ENCODE data around the gene GAS6.

Gene GAS6

DNA sequence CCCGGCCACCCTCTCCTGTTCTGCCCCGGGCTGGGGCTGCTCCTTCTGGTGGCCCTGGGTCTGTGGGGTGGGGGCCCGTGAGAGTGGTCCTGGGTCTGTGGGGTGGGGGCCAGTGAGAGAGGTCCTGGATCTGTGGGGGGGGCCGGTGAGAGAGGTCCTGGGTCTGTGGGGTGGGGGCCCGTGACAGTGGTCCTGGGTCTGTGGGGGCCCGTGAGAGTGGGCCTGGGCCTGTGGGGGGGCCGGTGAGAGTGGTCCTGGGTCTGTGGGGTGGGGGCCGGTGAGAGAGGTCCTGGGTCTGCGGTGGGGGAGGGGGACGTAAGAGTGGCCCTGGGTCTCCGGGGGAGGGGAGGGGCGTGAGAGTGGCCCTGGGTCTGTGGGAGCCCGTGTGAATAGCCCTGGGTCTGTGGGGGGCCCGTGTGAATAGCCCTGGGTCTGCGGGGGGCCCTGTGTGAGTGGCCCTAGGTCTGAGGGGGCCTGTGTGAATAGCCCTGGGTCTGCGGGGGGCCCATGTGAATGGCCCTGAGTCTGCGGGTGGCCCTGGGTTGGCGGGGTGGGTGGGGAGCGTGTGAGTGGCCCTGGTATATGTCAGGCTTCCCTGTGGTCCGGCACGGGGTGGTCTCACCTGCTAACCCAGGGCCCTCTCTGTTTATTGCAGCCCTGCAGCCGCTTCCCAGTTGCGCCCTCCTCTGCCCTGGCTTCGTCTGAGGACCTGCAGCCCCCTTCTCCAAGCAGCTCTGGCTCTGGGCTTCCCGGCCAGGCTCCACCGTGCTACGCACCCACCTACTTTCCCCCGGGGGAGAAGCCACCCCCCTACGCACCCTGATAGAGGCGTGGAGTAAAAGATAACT lies 52.6 kb downstream of the GAS6 start:
- ATAC-seq = no peak
- no peak for TF ChIP-seq OSR1 (CRISPR knock-in tag; IDR thresholded peaks at IDR 0.05)
- no peak for TF ChIP-seq ZC3H10 (CRISPR knock-in tag; IDR thresholded peaks at IDR 0.05)

DNA sequence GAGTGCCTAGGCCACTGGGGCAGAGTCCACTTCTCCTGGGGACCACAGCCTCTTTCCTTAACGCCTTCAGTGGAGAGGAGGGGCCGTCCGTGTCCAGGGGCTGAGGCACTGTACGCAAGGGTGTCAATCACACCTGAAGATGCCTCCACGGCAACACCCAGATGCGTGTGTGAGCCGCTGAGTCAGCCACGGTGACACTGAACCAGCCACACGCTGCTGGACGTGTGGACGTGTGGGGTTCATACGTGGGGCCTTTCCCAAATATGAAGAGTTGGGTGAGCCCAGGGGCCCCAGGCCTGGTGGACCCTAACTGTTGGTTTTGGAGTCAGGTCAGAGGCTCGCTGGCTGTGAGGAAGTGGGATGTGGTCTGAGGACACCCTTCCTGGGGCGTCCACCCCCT lies 53.2 kb downstream of the GAS6 start:
- TF ChIP-seq BACH2 (CRISPR knock-in tag; IDR thresholded peaks at IDR 0.05; ENCODE audit: borderline replicate concordance) (no peak), PPARA (CRISPR knock-in tag; IDR thresholded peaks at IDR 0.05; ENCODE audit: borderline replicate concordance) (no peak), RARB (CRISPR knock-in tag; IDR thresholded peaks at IDR 0.05) (no peak), CSDC2 (CRISPR knock-in tag; IDR thresholded peaks at IDR 0.05) (no peak), ZFP3 (CRISPR knock-in tag; IDR thresholded peaks at IDR 0.05) (no peak), OSR1 (CRISPR knock-in tag; IDR thresholded peaks at IDR 0.05) (no peak), ARNTL (CRISPR knock-in tag; IDR thresholded peaks at IDR 0.05; ENCODE audit: borderline replicate concordance, low read depth) (no peak), GLIS3 (CRISPR knock-in tag; IDR thresholded peaks at IDR 0.05) (no peak)
- ATAC-seq = no peak

DNA sequence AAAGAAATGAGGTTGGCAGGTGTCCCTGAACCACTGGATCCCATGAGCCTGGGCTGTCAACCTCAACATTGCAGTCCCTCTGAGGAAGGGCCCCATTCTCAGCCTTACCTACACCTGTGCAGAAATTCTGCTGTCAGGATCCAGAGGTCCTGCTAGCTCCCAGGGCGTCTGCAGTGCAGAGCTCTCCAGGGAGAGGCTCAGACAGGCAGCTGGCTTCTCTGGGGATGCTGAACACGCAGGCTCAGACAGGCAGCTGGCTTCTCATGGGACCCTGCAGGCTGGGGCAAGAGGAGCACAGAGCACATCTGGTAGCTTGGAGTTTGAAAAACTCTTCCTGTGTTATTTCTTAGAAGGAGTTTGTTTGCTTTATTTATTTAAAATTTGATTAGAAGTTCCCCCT lies 53.9 kb downstream of the GAS6 start:
- TF ChIP-seq OSR1 (CRISPR knock-in tag; IDR thresholded peaks at IDR 0.05) (no peak), RARB (CRISPR knock-in tag; IDR thresholded peaks at IDR 0.05) (no peak), ZNF8 (CRISPR knock-in tag; IDR thresholded peaks at IDR 0.05) (no peak), ISL1 (CRISPR knock-in tag; IDR thresholded peaks at IDR 0.05) (no peak), ZFP3 (CRISPR knock-in tag; IDR thresholded peaks at IDR 0.05) (no peak), SNAI2 (CRISPR knock-in tag; IDR thresholded peaks at IDR 0.05) (no peak), PPARA (CRISPR knock-in tag; IDR thresholded peaks at IDR 0.05; ENCODE audit: borderline replicate concordance) (no peak), GLIS3 (CRISPR knock-in tag; IDR thresholded peaks at IDR 0.05) (no peak), CSDC2 (CRISPR knock-in tag; IDR thresholded peaks at IDR 0.05) (no peak), BACH2 (CRISPR knock-in tag; IDR thresholded peaks at IDR 0.05; ENCODE audit: borderline replicate concordance) (no peak), POU6F1 (CRISPR knock-in tag; IDR thresholded peaks at IDR 0.05; ENCODE audit: borderline replicate concordance, low read depth) (no peak), TCF4 (CRISPR knock-in tag; IDR thresholded peaks at IDR 0.05; ENCODE audit: borderline replicate concordance) (no peak), PATZ1 (CRISPR knock-in tag; IDR thresholded peaks at IDR 0.05; ENCODE audit: borderline replicate concordance) (no peak), ARNTL (CRISPR knock-in tag; IDR thresholded peaks at IDR 0.05; ENCODE audit: borderline replicate concordance, low read depth) (no peak), TOX (CRISPR knock-in tag; IDR thresholded peaks at IDR 0.05; ENCODE audit: borderline replicate concordance) (no peak)
- TF ChIP-seq, protein P1, sequence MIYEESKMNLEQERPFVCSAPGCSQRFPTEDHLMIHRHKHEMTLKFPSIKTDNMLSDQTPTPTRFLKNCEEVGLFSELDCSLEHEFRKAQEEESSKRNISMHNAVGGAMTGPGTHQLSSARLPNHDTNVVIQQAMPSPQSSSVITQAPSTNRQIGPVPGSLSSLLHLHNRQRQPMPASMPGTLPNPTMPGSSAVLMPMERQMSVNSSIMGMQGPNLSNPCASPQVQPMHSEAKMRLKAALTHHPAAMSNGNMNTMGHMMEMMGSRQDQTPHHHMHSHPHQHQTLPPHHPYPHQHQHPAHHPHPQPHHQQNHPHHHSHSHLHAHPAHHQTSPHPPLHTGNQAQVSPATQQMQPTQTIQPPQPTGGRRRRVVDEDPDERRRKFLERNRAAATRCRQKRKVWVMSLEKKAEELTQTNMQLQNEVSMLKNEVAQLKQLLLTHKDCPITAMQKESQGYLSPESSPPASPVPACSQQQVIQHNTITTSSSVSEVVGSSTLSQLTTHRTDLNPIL (CRISPR knock-in tag; IDR thresholded peaks at IDR 0.05; ENCODE audit: low read depth) = no peak
- TF ChIP-seq, protein P2, sequence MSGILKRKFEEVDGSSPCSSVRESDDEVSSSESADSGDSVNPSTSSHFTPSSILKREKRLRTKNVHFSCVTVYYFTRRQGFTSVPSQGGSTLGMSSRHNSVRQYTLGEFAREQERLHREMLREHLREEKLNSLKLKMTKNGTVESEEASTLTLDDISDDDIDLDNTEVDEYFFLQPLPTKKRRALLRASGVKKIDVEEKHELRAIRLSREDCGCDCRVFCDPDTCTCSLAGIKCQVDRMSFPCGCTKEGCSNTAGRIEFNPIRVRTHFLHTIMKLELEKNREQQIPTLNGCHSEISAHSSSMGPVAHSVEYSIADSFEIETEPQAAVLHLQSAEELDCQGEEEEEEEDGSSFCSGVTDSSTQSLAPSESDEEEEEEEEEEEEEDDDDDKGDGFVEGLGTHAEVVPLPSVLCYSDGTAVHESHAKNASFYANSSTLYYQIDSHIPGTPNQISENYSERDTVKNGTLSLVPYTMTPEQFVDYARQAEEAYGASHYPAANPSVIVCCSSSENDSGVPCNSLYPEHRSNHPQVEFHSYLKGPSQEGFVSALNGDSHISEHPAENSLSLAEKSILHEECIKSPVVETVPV (CRISPR knock-in tag; IDR thresholded peaks at IDR 0.05) = no peak
- ATAC-seq = no peak

DNA sequence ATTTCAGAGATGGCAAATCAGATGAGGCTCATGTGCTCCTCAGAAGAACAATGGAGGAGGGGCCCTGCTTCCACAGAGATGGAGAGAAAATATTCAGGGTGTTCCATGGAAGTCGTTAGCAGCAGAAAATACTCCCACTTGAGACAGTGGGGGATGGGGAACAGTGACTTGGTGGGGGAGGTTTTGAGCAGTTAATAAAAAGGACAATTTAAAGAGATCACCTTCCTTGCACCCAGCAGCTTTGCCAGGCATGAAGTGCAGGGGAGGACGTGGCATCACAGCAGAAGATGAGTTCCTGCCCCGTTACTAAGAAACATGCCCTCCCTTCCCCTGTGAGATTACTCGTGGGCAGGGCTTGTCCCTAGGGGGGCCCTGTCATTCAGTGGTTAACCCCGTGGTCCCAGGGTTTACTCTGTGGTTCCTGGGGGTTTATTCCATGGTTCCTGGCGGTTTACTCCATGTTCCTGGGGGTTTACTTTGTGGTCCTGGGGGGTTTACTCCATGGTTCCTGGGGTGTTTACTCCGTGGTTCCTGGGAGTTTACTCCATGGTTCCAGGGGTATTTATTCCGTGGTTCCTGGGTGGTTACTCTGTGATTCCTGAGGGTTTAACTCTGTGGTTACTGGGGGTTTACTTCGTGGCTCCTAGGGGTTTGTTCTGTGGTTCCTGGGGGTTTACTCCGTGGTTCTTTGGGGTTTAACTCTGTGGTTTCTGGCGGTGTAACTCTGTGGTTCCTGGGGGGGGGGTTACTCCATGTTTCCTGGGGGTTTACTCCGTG lies 55.6 kb downstream of the GAS6 start:
- TF ChIP-seq POU6F1 (CRISPR knock-in tag; IDR thresholded peaks at IDR 0.05; ENCODE audit: borderline replicate concordance, low read depth) (no peak), ZC3H10 (CRISPR knock-in tag; IDR thresholded peaks at IDR 0.05) (no peak), CSDC2 (CRISPR knock-in tag; IDR thresholded peaks at IDR 0.05) (no peak), BACH2 (CRISPR knock-in tag; IDR thresholded peaks at IDR 0.05; ENCODE audit: borderline replicate concordance) (no peak), ARNTL (CRISPR knock-in tag; IDR thresholded peaks at IDR 0.05; ENCODE audit: borderline replicate concordance, low read depth) (no peak), RARB (CRISPR knock-in tag; IDR thresholded peaks at IDR 0.05) (no peak), ISL1 (CRISPR knock-in tag; IDR thresholded peaks at IDR 0.05) (no peak), ZNF8 (CRISPR knock-in tag; IDR thresholded peaks at IDR 0.05) (no peak), SNAI2 (CRISPR knock-in tag; IDR thresholded peaks at IDR 0.05) (no peak), TOX (CRISPR knock-in tag; IDR thresholded peaks at IDR 0.05; ENCODE audit: borderline replicate concordance) (no peak), PPARA (CRISPR knock-in tag; IDR thresholded peaks at IDR 0.05; ENCODE audit: borderline replicate concordance) (no peak), ESRRG (CRISPR knock-in tag; IDR thresholded peaks at IDR 0.05) (no peak), ZNF565 (CRISPR knock-in tag; conservative IDR thresholded peaks at IDR 0.05; ENCODE audit: low read depth) (no peak), ZFP30 (CRISPR knock-in tag; IDR thresholded peaks at IDR 0.05) (no peak), OSR1 (CRISPR knock-in tag; IDR thresholded peaks at IDR 0.05) (no peak), ZFP3 (CRISPR knock-in tag; IDR thresholded peaks at IDR 0.05) (no peak)
- TF ChIP-seq, protein P2 (CRISPR knock-in tag; IDR thresholded peaks at IDR 0.05) = no peak
- ATAC-seq = no peak

Data from SK-N-SH treated with all-trans-retinoic acid at 6 μM for 48 hours (cell line).